Hepatocyte (in vitro differentiated cells): Measurements from ENCODE around the gene WNT2. TPM values are rescaled to one million over a fixed set of nuclear protein-coding genes. Genes with fewer than 3 reads are reported as not detected.
"Not testable (repeated sequence)": the region's sequence is repeated elsewhere in the genome, so short reads cannot be mapped to it uniquely, and the experiment has no call there.

ENCODE experiments used
- DNase-seq: peaks from one replicate; pipeline ENCODE4 v3.0.0-alpha.2; 2016; ENCODE audit warnings: low spot score
- H2AFZ ChIP-seq: fragments of 200-600 bp; sonication (generic); 2 replicates; pipeline ENCODE4 v1.6.0; 2016; ENCODE audit warnings: antibody characterized with exemption, mild to moderate bottlenecking
- H3K27ac ChIP-seq: fragments of 200-600 bp; sonication (generic); 2 replicates; pipeline ENCODE4 v1.5.1; 2016; ENCODE audit warnings: mild to moderate bottlenecking
- H3K27me3 ChIP-seq: fragments of 200-600 bp; sonication (generic); 2 replicates; pipeline ENCODE4 v1.6.1; 2016
- H3K36me3 ChIP-seq: fragments of 200-600 bp; sonication (generic); replicated peaks from 2 replicates; pipeline ENCODE4 v1.5.1; 2016; ENCODE audit warnings: low read depth; ENCODE audit not compliant: insufficient read depth
- H3K4me1 ChIP-seq: fragments of 200-600 bp; sonication (generic); 2 replicates; pipeline ENCODE4 v1.5.1; 2016; ENCODE audit warnings: mild to moderate bottlenecking, moderate library complexity; ENCODE audit not compliant: insufficient read depth
- H3K4me2 ChIP-seq: fragments of 200-600 bp; sonication (generic); 2 replicates; pipeline ENCODE4 v1.6.0; 2016
- H3K4me3 ChIP-seq: fragments of 200-600 bp; sonication (generic); 2 replicates; pipeline ENCODE4 v1.5.1; 2016; ENCODE audit warnings: mild to moderate bottlenecking
- H3K79me2 ChIP-seq: fragments of 200-600 bp; sonication (generic); 2 replicates; pipeline ENCODE4 v1.6.0; 2017; ENCODE audit warnings: mild to moderate bottlenecking
- H3K9me2 ChIP-seq: fragments of 200-600 bp; sonication (generic); replicated peaks from 2 replicates; pipeline ENCODE4 v1.6.0; 2017; ENCODE audit warnings: mild to moderate bottlenecking; ENCODE audit not compliant: insufficient read depth
- H3K9me3 ChIP-seq: fragments of 200-600 bp; sonication (generic); 2 replicates; pipeline ENCODE4 v1.5.1; 2016; ENCODE audit warnings: low read depth, mild to moderate bottlenecking
- H4K20me1 ChIP-seq: fragments of 200-600 bp; sonication (generic); 2 replicates; pipeline ENCODE4 v1.6.0; 2016; ENCODE audit warnings: mild to moderate bottlenecking; ENCODE audit not compliant: insufficient read depth, poor library complexity, severe bottlenecking
- EZH2 ChIP-seq: fragments of 200-600 bp; sonication (generic); IDR thresholded peaks from 2 replicates; pipeline ENCODE4 v1.6.1; 2016; ENCODE audit warnings: antibody characterized with exemption, mild to moderate bottlenecking, borderline replicate concordance
- EZH2phosphoT487 ChIP-seq: fragments of 200-600 bp; sonication (generic); IDR thresholded peaks from one replicate; pipeline ENCODE4 v1.6.1; 2018; ENCODE audit warnings: antibody characterized with exemption, mild to moderate bottlenecking, low read depth, moderate library complexity; ENCODE audit not compliant: unreplicated experiment, severe bottlenecking
- WGBS: methylation state at CpG from one replicate; pipeline ENCODE4 v1.1.6; 2016; ENCODE audit warnings: low lambda C conversion rate; ENCODE audit errors: missing lambda C conversion rate; 5-methylcytosine and 5-hydroxymethylcytosine counted together
- polyA plus RNA-seq: library from polyadenylated mRNA; unstranded; fragments of >200 nt; fragmentation: Nextera tagmentation; extraction: Ambion mirVana; gene quantifications from 2 replicates; pipeline ENCODE4 v1.2.1, GENCODE V29; 2016
- total RNA-seq: library from RNA; depleted of rRNA; stranded (reverse); fragments of >200 nt; gene quantifications from 2 replicates; pipeline ENCODE4 v1.2.3, GENCODE V29; 2014
- TF ChIP-seq, protein P1 (sequence below): fragments of 200-600 bp; sonication (generic); IDR thresholded peaks from 2 replicates; pipeline ENCODE4 v1.5.1; 2016; ENCODE audit warnings: antibody characterized with exemption, mild to moderate bottlenecking; ENCODE audit not compliant: poor library complexity

Gene WNT2
- total and polyA plus RNA-seq, 2 experiments from 2014 or later = 17.6 to 26.3 TPM

DNA sequence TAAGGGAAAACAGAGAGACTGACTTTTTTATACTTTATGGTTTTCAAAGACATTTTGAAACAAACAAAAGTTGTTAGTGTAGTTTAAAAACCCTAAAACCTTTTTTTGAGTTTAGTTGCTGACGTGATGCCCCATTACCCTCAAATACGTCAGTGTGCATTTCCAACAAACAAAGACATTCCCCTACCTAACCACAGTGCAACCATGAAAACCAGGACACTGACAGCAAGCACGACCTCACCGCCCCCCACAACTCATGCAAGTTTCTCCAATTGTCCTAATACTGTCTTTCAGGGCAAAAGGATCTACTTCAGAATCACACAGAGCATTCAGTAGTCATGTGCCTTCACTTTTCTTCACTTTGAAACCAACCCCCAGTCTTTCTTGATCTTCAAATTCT, 75.0 kb downstream of the WNT2 start:
- H3K9me2 ChIP-seq = no peaks in the 10 kb centered on the region
- TF ChIP-seq EZH2phosphoT487 (no peak), EZH2 (no peak)
- TF ChIP-seq, protein P1, sequence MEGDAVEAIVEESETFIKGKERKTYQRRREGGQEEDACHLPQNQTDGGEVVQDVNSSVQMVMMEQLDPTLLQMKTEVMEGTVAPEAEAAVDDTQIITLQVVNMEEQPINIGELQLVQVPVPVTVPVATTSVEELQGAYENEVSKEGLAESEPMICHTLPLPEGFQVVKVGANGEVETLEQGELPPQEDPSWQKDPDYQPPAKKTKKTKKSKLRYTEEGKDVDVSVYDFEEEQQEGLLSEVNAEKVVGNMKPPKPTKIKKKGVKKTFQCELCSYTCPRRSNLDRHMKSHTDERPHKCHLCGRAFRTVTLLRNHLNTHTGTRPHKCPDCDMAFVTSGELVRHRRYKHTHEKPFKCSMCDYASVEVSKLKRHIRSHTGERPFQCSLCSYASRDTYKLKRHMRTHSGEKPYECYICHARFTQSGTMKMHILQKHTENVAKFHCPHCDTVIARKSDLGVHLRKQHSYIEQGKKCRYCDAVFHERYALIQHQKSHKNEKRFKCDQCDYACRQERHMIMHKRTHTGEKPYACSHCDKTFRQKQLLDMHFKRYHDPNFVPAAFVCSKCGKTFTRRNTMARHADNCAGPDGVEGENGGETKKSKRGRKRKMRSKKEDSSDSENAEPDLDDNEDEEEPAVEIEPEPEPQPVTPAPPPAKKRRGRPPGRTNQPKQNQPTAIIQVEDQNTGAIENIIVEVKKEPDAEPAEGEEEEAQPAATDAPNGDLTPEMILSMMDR = no peak
- no peaks in the 10 kb centered on the region for H3K36me3 ChIP-seq
- WGBS = 82% methylated on average over 4 of the region's 4 CpGs
- no peaks in the 10 kb centered on the region for H3K4me1 ChIP-seq
- H4K20me1 ChIP-seq = no peaks in the 10 kb centered on the region
- no peak overlapping the region for H2AFZ ChIP-seq
- no peak overlapping the region for H3K4me2 ChIP-seq
- no peak overlapping the region for H3K27ac ChIP-seq
- H3K4me3 ChIP-seq = no peak overlapping the region
- H3K79me2 ChIP-seq = no peaks in the 10 kb centered on the region
- H3K9me3 ChIP-seq = no peaks in the 10 kb centered on the region
- no peaks in the 10 kb centered on the region for H3K27me3 ChIP-seq
- no peak for DNase-seq

DNA sequence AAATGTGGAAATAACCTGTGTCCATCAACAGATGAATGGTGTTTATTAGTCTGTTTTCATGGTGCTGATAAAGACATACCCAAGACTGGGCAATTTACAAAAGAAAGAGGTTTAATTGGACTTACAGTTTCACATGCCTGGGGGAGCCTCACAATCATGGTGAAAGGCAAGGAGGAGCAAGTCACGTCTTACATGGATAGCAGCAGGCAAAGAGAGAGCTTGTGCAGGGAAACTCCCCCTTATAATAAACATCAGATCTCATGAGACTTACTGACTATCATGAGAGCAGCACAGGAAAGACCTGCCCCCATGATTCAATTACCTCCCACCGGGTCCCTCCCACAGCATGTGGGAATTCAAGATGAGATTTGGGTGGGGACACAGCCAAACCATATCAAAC, 77.2 kb downstream of the WNT2 start:
- H4K20me1 ChIP-seq, DNase-seq, H3K27ac ChIP-seq, H3K9me2 ChIP-seq, H3K79me2 ChIP-seq, H3K9me3 ChIP-seq, H3K4me1 ChIP-seq, H3K36me3 ChIP-seq, H3K4me2 ChIP-seq, H2AFZ ChIP-seq, H3K27me3 ChIP-seq, H3K4me3 ChIP-seq: not testable (repeated sequence)
- WGBS = 89% methylated on average over 2 of the region's 2 CpGs

GRCh38 chr7:117243390-117243789, 79.5 kb downstream of the WNT2 start:
- Histone ChIP-seq H3K27ac (no peak overlapping the region), H3K27me3 (no peaks in the 10 kb centered on the region), H3K4me3 (no peak overlapping the region), H3K9me2 (no peaks in the 10 kb centered on the region), H2AFZ (no peak overlapping the region), H4K20me1 (no peaks in the 10 kb centered on the region), H3K4me1 (no peaks in the 10 kb centered on the region), H3K79me2 (no peaks in the 10 kb centered on the region), H3K9me3 (no peaks in the 10 kb centered on the region), H3K36me3 (no peaks in the 10 kb centered on the region), H3K4me2 (no peak overlapping the region)
- TF ChIP-seq EZH2phosphoT487 = no peak
- TF ChIP-seq, protein P1 = no peak
- no peak for TF ChIP-seq EZH2
- no peak for DNase-seq
- WGBS = 88% methylated on average over 3 of the region's 3 CpGs

DNA sequence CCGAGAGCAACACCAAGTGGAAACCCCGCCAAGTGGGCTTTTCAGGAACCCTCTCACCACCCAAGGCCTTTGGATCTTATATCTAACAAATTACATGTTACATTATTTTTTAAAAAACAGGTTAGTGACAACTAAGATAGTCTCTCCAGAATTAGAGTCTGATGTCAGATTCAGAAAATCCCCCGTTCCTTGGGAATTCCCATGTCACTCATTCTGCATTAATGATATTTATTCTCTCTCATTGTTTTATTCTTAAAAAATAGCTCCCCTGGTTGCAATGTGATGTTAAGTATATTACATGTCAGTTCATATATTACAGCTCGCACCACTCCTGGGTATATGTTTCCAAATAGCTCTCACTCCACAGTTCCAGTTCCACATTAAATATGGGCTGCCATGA, 81.8 kb downstream of the WNT2 start:
- no peaks in the 10 kb centered on the region for H3K36me3 ChIP-seq
- 97% methylated on average over 4 of the region's 4 CpGs for WGBS
- H3K4me2 ChIP-seq = no peak overlapping the region
- no peak for DNase-seq
- no peak overlapping the region for H3K27ac ChIP-seq
- TF ChIP-seq, protein P1 = no peak
- no peak for TF ChIP-seq EZH2phosphoT487
- no peak for TF ChIP-seq EZH2
- no peak overlapping the region for H3K4me3 ChIP-seq
- no peaks in the 10 kb centered on the region for H4K20me1 ChIP-seq
- H2AFZ ChIP-seq = no peak overlapping the region
- no peaks in the 10 kb centered on the region for H3K27me3 ChIP-seq
- no peaks in the 10 kb centered on the region for H3K9me2 ChIP-seq
- no peaks in the 10 kb centered on the region for H3K9me3 ChIP-seq
- no peaks in the 10 kb centered on the region for H3K79me2 ChIP-seq
- H3K4me1 ChIP-seq = no peaks in the 10 kb centered on the region
